ENCODE results near the gene PTHLH.
A peak's percentile ranks its signal among the peaks of the same experiment; 100 is the strongest.

PTHLH gene

DNA sequence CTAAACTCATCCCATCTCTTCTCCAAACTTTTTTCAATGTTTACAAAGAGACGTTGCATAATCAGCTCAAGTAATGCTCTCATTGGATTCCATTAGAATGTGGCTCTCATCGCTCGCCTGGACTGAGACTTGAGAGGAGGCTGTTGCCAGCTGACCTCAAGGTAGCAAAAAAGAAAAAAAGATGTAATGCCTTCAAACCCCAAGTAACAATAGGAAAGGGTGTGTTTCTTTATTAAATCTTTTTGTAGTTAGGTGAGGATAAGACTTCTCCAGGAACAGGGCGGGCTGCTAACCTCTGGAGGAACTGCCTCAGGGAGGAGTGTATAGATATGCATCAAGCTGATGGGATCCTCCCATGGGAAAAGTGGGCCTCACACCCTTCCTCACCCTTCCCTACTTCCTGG is 956 bp upstream of the PTHLH start:
- no peak for DNase-seq

- DNase-seq = peak in 1 of 2 donors; percentile 4
Measured at GRCh38 chr12:27971606-27972005, 927 bp downstream of the PTHLH start.

- no peak for DNase-seq
Measured at GRCh38 chr12:27971121-27971489, 1.4 kb downstream of the PTHLH start.

- DNase-seq = no peak
Measured at GRCh38 chr12:27970401-27971120, 2.0 kb downstream of the PTHLH start.

GRCh38 chr12:27969624-27970400 is 2.7 kb downstream of the PTHLH start:
- no peak for DNase-seq

GRCh38 chr12:27968972-27969623 is 3.4 kb downstream of the PTHLH start:
- no peak for DNase-seq

DNA sequence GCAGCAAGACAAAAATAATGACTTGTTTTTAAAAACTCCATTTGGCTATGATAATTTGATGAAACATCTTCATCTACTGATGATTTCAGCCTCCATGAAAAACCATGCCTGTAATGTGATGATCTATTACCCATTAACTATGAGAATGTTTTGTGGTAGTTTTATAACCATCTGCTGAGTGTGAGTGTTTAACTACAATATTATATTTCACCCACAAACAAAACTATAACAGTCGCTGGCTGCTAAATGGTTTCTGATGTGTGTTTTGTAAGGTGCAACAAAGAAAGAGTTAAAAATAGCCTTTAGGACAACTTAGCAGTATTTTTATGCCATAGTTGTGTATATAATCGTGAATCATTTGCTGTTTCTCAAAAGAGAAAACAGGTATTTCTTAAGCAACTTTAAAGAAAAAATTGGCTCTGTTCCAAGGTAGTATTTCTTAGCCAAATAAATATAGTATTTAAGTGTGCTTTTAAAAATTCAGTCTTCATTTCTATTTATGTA is 4.9 kb downstream of the PTHLH start:
- no peak for DNase-seq

DNA sequence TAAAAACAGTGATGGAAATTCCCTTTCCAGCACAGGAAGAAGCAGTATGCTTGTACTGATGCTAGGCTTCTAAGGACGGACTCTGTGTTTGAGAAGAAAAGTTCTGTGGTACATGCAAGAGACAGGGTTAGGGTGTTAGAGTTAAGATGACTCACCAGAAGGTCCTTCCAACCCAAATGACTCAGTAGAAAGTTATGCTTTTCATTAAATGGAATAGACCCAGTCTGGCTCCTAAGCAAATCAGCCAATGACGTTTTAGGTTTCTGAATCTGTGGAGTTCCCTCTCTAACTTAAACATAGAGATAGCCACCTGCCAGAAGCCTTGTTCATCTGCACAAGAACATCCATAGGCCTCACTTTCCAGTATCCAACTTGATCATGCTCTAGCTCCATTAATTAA is 5.7 kb downstream of the PTHLH start:
- DNase-seq = no peak

- no peak for DNase-seq
Measured at GRCh38 chr12:27965966-27966365, 6.6 kb downstream of the PTHLH start.

GRCh38 chr12:27965411-27965810 is 7.1 kb downstream of the PTHLH start:
- no peak for DNase-seq

DNA sequence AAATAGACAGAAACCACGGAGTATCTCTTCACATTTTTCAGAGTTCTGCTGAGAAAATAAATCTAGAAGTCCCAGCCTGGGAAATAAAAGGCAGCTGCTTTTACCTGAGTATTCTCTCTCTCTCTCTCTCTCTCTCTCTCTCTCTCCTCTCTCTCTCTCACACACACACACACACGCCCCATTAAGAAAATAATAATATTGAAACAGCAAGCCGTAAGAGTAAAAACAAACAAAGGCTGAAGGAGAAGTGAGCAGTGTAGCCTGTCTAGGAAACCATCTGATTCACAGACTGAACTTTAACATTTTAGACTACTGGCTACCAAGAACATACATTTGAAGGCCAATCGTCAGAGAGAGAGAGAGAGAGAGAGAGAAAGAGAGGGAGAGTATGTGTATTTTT is 8.4 kb downstream of the PTHLH start:
- no peak for DNase-seq

DNA sequence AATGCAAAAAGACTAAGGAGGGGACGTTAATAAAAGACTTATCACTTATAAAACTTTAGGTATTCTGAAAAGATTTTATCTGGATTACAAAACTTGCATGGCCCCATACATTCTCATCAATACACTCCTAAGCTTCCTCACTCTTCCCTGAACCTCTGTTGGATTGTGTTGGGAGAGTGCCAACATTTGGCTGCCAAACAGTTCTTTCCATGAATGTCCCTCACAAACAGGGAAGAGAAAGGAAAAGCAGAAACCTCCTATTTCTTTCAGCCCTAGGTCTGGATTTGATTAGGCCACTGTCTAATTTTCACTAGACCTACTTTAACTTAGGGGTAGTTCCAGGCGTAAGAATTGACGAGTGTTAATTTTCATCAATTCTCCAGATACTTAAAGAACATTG is 11.7 kb downstream of the PTHLH start:
- DNase-seq = no peak

DNA sequence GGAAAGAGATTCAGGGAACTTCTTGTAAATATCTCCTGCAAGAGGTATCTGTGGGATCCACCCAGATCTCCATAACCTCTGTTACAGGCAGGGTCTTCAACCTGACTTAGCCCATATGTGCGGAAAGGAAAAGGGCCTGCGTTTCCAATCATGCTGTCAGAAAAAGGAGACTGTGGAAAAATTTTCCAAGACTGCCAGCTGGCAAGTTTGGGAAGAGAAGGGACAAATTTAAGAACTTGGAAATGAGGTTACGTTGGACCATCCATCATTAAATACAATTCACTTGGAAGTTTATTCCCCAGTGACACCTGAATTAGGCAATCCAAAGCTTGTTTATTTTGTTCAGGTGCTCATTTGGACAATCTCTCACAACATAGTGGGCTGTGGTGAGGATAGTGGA is 13.9 kb downstream of the PTHLH start:
- no peak for DNase-seq

GRCh38 chr12:27957366-27957765 is 15.2 kb downstream of the PTHLH start:
- DNase-seq = no peak

DNA sequence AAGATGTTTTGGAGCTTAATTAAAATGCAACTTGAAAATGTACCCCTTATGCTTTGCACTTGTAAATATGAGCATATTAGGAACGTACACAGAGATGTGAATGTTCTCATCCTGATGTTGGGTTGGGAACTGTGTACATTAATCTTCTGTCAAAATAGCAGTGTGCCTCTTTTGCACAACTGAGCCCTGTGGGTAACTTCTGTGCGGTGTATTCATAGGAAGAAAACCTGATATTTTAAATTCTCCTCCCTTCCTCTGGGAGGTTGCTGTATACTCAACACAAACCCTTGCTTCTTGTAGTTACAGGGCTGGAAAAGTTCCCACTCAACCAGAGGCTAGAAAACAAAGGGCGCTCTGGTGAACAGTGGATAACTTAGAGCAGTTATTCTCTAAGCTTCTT is 18.7 kb downstream of the PTHLH start:
- DNase-seq = no peak

GRCh38 chr12:27953348-27953747 is 19.2 kb downstream of the PTHLH start:
- no peak for DNase-seq

DNA sequence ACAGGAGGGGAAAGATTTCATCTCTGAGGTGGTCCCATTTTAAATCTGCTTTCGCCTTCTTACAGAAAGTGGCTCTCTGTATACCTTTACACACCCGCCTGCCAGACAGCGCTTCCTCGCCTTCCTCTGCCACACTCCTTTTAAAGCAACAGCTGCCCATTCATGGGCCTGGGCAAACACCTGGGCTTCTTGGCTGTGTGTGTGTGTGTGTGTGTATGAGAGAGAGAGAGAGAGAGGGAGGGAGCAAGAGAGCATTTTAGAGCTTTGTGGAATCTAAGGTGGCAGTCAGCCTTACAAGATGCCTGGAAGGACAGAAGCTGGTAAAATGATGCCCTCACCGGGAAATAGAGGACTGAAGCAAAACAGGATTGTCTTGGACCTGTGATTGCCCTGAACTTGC is 20.0 kb downstream of the PTHLH start:
- DNase-seq = no peak

- DNase-seq = no peak
Measured at GRCh38 chr12:27951898-27952297, 20.6 kb downstream of the PTHLH start.

GRCh38 chr12:27946421-27946820 is 26.1 kb downstream of the PTHLH start:
- DNase-seq = no peak

DNA sequence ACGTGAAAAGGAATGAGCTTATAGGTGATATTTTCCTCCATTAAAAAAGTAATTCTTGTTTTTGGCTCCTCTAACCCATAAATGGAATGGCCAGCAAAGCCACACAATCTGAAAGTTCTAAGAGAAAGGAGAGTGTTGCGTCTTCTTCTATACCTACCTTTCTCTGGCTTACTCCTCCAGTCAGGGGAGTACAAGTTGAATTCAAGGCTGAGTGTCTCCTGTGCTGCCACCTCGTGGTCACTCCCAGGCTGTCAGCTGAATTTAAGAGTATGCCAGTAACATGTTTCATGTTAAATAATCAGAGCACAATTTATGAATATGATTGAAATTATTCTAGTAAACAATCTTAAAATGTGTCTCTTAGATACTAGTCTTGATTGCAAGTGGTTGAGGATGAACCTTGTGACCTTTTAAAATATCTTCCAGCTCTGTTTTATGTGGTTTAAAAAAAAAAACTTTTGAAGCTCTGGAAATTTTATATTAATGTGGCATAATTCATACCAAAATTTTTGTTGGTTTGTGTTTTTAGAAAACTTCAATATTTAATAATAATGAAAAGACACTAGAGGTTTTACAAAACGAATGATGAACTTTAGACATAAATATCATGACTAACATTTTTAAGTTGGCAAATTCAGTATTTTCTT is 31.7 kb downstream of the PTHLH start:
- DNase-seq = peak; percentile 45 to 73

DNA sequence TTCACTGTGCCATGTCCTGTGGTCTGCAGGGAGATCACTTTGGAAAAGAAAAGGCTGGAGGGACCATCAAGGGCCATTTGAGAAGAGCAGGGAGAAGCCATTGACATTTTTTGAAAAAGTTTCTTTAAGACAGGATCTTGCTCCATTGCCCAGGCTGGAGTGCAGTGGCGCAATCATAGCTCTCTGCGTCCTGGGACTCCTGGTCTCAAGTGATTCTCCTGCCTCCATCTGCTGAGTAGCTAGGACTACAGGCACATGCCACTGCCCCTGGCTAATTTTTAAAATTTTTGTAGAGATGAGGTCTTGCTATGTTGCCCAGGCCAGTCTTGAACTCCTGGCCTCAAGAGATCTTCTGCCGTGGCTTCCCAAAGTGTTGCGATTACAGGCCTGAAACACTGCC is 32.3 kb downstream of the PTHLH start:
- DNase-seq = no peak

DNA sequence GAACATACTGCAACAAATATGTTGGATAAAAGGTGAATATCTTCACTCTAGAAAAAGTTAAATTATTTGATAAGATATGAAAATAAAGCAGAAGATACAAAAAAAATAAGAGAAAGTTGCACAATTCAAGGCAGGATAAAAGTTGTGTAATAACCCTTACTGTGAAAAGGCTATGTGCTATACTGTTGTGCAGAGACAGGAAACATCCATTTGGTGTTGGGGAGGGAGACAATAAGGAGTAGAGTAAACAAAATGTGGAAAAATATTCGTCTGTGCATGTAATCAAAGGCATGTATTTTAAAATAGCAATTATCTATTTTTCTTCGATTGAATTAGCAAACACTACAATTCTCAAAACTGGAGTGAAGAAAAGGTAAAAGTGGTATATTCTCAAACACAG is 34.8 kb downstream of the PTHLH start:
- DNase-seq = peak; percentile 5 to 11

GRCh38 chr12:27936196-27936595 is 36.3 kb downstream of the PTHLH start:
- DNase-seq = peak; percentile 27
